Neuronal stem cell (in vitro differentiated cells): ENCODE data around the gene TRIM14.

Experiments
- DNase-seq: peaks from one replicate; pipeline ENCODE4 v3.0.0-alpha.2; 2013; ENCODE audit warnings: low spot score
- H2AFZ ChIP-seq: one replicate; pipeline ENCODE4 v1.6.1; 2013; ENCODE audit warnings: mild to moderate bottlenecking, low read length, inconsistent platforms
- H2AK5ac ChIP-seq: 2 replicates; pipeline ENCODE4 v1.6.1; 2013; ENCODE audit warnings: low read depth, mild to moderate bottlenecking, inconsistent platforms, low read length, moderate library complexity, mixed read lengths
- H2BK120ac ChIP-seq: 2 replicates; pipeline ENCODE4 v1.6.1; 2013; ENCODE audit warnings: low read depth, mild to moderate bottlenecking, inconsistent platforms, low read length, moderate library complexity, mixed read lengths
- H2BK12ac ChIP-seq: one replicate; pipeline ENCODE4 v1.6.1; 2013; ENCODE audit warnings: low read length, inconsistent platforms
- H2BK15ac ChIP-seq: 2 replicates; pipeline ENCODE4 v1.6.1; 2013; ENCODE audit warnings: mild to moderate bottlenecking, low read length, inconsistent platforms, mixed read lengths
- H2BK5ac ChIP-seq: one replicate; pipeline ENCODE4 v1.6.1; 2013; ENCODE audit warnings: inconsistent platforms, mild to moderate bottlenecking, low read length, moderate library complexity
- H3K14ac ChIP-seq: one replicate; pipeline ENCODE4 v1.6.1; 2013; ENCODE audit warnings: low read length, inconsistent platforms
- H3K18ac ChIP-seq: 2 replicates; pipeline ENCODE4 v1.6.1; 2013; ENCODE audit warnings: low read length, inconsistent platforms
- H3K23ac ChIP-seq: 2 replicates; pipeline ENCODE4 v1.6.1; 2013; ENCODE audit warnings: low read depth, mild to moderate bottlenecking, mixed read lengths, low read length, inconsistent platforms; ENCODE audit not compliant: poor library complexity
- H3K27ac ChIP-seq: replicated peaks from 3 replicates; pipeline ENCODE4 v1.5.1; 2013; ENCODE audit warnings: low read length, inconsistent platforms
- H3K27me3 ChIP-seq, 3 experiments: 2 replicates each; pipeline ENCODE4 v1.6.1; 2013; ENCODE audit warnings: low read length in 3 of 3, mild to moderate bottlenecking in 2 of 3, inconsistent platforms in 1 of 3, low read depth in 1 of 3, mixed read lengths in 1 of 3, moderate library complexity in 1 of 3; ENCODE audit not compliant: control insufficient read depth in 3 of 3, insufficient read depth in 3 of 3
- H3K36me3 ChIP-seq, 2 donors: replicated peaks in 1 of 2; 2 replicates each; pipeline ENCODE4 v1.6.1; 2013; ENCODE audit warnings: low read length in 2 of 2; ENCODE audit not compliant: control insufficient read depth in 2 of 2, insufficient read depth in 2 of 2
- H3K4ac ChIP-seq: 2 replicates; pipeline ENCODE4 v1.6.1; 2013; ENCODE audit warnings: inconsistent platforms, mild to moderate bottlenecking, low read length, moderate library complexity
- H3K4me1 ChIP-seq, 2 donors: 1 replicate in 1 of 2; 2 replicates in 1 of 2; pipeline ENCODE4 v1.6.1; 2013; ENCODE audit warnings: low read length in 2 of 2, low read depth in 1 of 2; ENCODE audit not compliant: control insufficient read depth in 2 of 2, insufficient read depth in 1 of 2
- H3K4me2 ChIP-seq: one replicate; pipeline ENCODE4 v1.6.1; 2013; ENCODE audit warnings: mild to moderate bottlenecking, low read length, inconsistent platforms; ENCODE audit not compliant: insufficient read depth, poor library complexity, severe bottlenecking
- H3K4me3 ChIP-seq, 2 donors: 2 replicates each; pipeline ENCODE4 v1.5.1; 2013; ENCODE audit warnings: low read length in 2 of 2, mild to moderate bottlenecking in 2 of 2, inconsistent platforms in 1 of 2, moderate library complexity in 1 of 2
- H3K79me1 ChIP-seq: one replicate; pipeline ENCODE4 v1.6.1; 2013; ENCODE audit warnings: low read depth, mild to moderate bottlenecking, inconsistent platforms, low read length, moderate library complexity
- H3K9ac ChIP-seq: one replicate; pipeline ENCODE4 v1.6.1; 2013; ENCODE audit warnings: mild to moderate bottlenecking, low read depth, low read length, inconsistent platforms; ENCODE audit not compliant: poor library complexity
- H3K9me3 ChIP-seq, 2 donors: replicated peaks in 1 of 2; 2 replicates each; pipeline versions ENCODE3 to v1.6.1; 2013; ENCODE audit warnings: low read length in 2 of 2, mild to moderate bottlenecking in 2 of 2, inconsistent platforms in 1 of 2, low read depth in 1 of 2, mixed read lengths in 1 of 2, moderate library complexity in 1 of 2; ENCODE audit not compliant: control insufficient read depth in 2 of 2, insufficient read depth in 1 of 2
- H4K8ac ChIP-seq: one replicate; pipeline ENCODE4 v1.6.1; 2013; ENCODE audit warnings: low read depth, mild to moderate bottlenecking, inconsistent platforms, low read length, moderate library complexity
- H4K91ac ChIP-seq: one replicate; pipeline ENCODE4 v1.6.1; 2013; ENCODE audit warnings: low read length, low read depth, mild to moderate bottlenecking, inconsistent platforms; ENCODE audit not compliant: poor library complexity
- WGBS, 2 donors: extraction: QIAGEN DNeasy Blood & Tissue Kit; methylation state at CpG; one replicate each; pipeline ENCODE4 v1.1.7; 2013; ENCODE audit warnings: missing lambda C conversion rate in 2 of 2, mixed read lengths in 1 of 2; ENCODE audit not compliant: insufficient read length in 2 of 2, insufficient replicate concordance in 1 of 2; ENCODE audit errors: extremely low coverage in 2 of 2; 5-methylcytosine and 5-hydroxymethylcytosine counted together

TRIM14 gene

GRCh38 chr9:98101868-98102273 lies 17.2 kb downstream of the TRIM14 start:
- Histone ChIP-seq H3K36me3 (no peaks in the 10 kb centered on the region), H2AFZ (no peak overlapping the region), H3K4me3 (no peak overlapping the region), H2BK120ac (no peak overlapping the region), H3K27ac (no peak overlapping the region), H3K79me1 (no peaks in the 10 kb centered on the region), H3K4me1 (peaks cover 0 to 6% of the 10 kb centered on the region in 2 donors), H3K14ac (no peak overlapping the region), H3K9ac (no peak overlapping the region), H3K18ac (no peak overlapping the region), H2BK5ac (no peak overlapping the region), H3K9me3 (no peaks in the 10 kb centered on the region), H2AK5ac (no peak overlapping the region), H3K27me3 (no peaks in the 10 kb centered on the region), H2BK15ac (no peak overlapping the region), H4K91ac (no peak overlapping the region), H3K23ac (no peak overlapping the region), H2BK12ac (no peak overlapping the region), H3K4me2 (no peak overlapping the region), H3K4ac (no peak overlapping the region), H4K8ac (no peak overlapping the region)
- no CpG with 5 or more reads among the region's 6 CpGs for WGBS, 2 donors
- DNase-seq: no peak

GRCh38 chr9:98101416-98101815 lies 17.6 kb downstream of the TRIM14 start:
- no CpG with 5 or more reads among the region's 7 CpGs for WGBS, 2 donors
- H4K8ac ChIP-seq: no peak overlapping the region
- no peak overlapping the region for H2BK15ac ChIP-seq
- H3K27ac ChIP-seq: no peak overlapping the region
- no peaks in the 10 kb centered on the region for H3K36me3 ChIP-seq
- no peak overlapping the region for H3K9ac ChIP-seq
- H2AFZ ChIP-seq: no peak overlapping the region
- no peak overlapping the region for H3K4me2 ChIP-seq
- H2BK12ac ChIP-seq: no peak overlapping the region
- no peaks in the 10 kb centered on the region for H3K79me1 ChIP-seq
- no peak for DNase-seq
- H3K4ac ChIP-seq: no peak overlapping the region
- H3K9me3 ChIP-seq: no peaks in the 10 kb centered on the region
- no peak overlapping the region for H2AK5ac ChIP-seq
- H4K91ac ChIP-seq: no peak overlapping the region
- H2BK120ac ChIP-seq: no peak overlapping the region
- no peaks in the 10 kb centered on the region for H3K27me3 ChIP-seq
- H3K4me3 ChIP-seq: no peak overlapping the region
- H3K4me1 ChIP-seq: peaks cover 0 to 6% of the 10 kb centered on the region in 2 donors
- H2BK5ac ChIP-seq: no peak overlapping the region
- H3K23ac ChIP-seq: no peak overlapping the region
- H3K14ac ChIP-seq: no peak overlapping the region
- H3K18ac ChIP-seq: no peak overlapping the region

- Histone ChIP-seq H3K4ac (no peak overlapping the region), H2AK5ac (no peak overlapping the region), H3K4me3 (no peak overlapping the region), H3K9me3 (no peaks in the 10 kb centered on the region), H3K79me1 (no peaks in the 10 kb centered on the region), H3K4me1 (peaks cover 0 to 5% of the 10 kb centered on the region in 2 donors), H2BK12ac (no peak overlapping the region), H4K91ac (no peak overlapping the region), H2BK5ac (no peak overlapping the region), H3K27ac (no peak overlapping the region), H4K8ac (no peak overlapping the region), H3K9ac (no peak overlapping the region), H3K14ac (no peak overlapping the region), H2BK15ac (no peak overlapping the region), H3K23ac (no peak overlapping the region), H2AFZ (no peak overlapping the region), H3K4me2 (no peak overlapping the region), H3K36me3 (no peaks in the 10 kb centered on the region), H3K18ac (no peak overlapping the region), H3K27me3 (peaks cover 0 to 3% (median 0%) of the 10 kb centered on the region in 3 experiments), H2BK120ac (no peak overlapping the region)
- DNase-seq: no peak
Measured at GRCh38 chr9:98100456-98100855, 18.6 kb downstream of the TRIM14 start.

GRCh38 chr9:98099898-98100297 lies 19.1 kb downstream of the TRIM14 start:
- no peak for DNase-seq
- no CpG with 5 or more reads among the region's 5 CpGs for WGBS, 2 donors
- Histone ChIP-seq H3K4ac (no peak overlapping the region), H4K91ac (no peak overlapping the region), H3K18ac (no peak overlapping the region), H2AK5ac (no peak overlapping the region), H3K14ac (no peak overlapping the region), H3K9ac (no peak overlapping the region), H2BK12ac (no peak overlapping the region), H3K9me3 (no peaks in the 10 kb centered on the region), H3K27me3 (peaks cover 0 to 8% (median 0%) of the 10 kb centered on the region in 3 experiments), H3K4me3 (no peak overlapping the region), H3K4me2 (no peak overlapping the region), H4K8ac (no peak overlapping the region), H3K36me3 (no peaks in the 10 kb centered on the region), H2BK120ac (no peak overlapping the region), H3K79me1 (no peaks in the 10 kb centered on the region), H2BK15ac (no peak overlapping the region), H3K23ac (no peak overlapping the region), H2BK5ac (no peak overlapping the region), H3K4me1 (peaks cover 0 to 5% of the 10 kb centered on the region in 2 donors), H2AFZ (no peak overlapping the region), H3K27ac (no peak overlapping the region)
